GM20000 (cell line): ENCODE results near the gene EN1.

Experiments
- DNase-seq: peaks from one replicate; pipeline ENCODE4 v3.0.0; 2012; ENCODE audit warnings: low spot score
- CTCF ChIP-seq: IDR thresholded peaks from 2 replicates; pipeline ENCODE4 v1.5.1; 2012; ENCODE audit warnings: mild to moderate bottlenecking, control low read depth; ENCODE audit errors: extremely low read depth, missing control alignments

The EN1 gene

GRCh38 chr2:118845522-118846441, 1.7 kb downstream of the EN1 start:
- no peak for TF ChIP-seq CTCF
- DNase-seq: peak; percentile 42

- TF ChIP-seq CTCF: no peak
- no peak for DNase-seq
Observed at GRCh38 chr2:118845005-118845521, 2.4 kb downstream of the EN1 start.

DNA sequence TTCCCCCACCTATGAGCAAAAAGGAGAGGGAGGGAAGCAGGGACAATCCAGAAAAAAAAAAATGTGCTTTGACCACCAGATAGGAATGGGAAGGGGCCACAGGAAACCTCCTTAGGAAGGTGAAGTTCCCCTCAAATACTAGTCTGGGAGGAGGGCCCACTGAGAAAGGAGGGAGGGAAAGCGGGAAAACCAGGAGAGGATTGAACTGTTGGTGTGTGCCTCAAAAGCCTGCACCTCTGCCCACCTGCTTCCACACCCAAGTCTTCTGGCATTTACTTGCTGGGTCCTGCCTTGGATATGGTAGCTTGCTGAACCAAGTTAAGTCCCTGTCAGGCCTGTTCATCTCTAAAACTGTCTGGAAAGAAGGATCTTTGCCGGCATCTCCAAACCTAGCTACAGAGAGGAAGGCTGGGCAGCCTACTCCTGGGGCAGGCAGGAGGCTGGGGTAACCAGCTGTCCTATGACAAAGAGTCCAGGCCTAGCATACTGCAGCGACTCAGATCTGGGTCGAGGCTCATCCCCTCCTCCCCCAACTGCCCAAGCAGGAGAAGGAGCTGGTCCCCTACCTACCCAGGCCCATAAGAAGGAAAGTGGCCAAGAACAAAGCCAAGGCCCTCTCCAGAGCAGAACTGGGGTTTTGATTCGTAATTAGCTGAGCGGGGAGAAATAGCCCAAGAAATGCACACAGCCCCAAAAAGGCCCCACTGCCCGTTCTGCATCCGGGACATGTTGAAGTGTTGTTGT, 3.0 kb downstream of the EN1 start:
- TF ChIP-seq CTCF: no peak
- peak; percentile 17 for DNase-seq

GRCh38 chr2:118843483-118844132, 3.8 kb downstream of the EN1 start:
- peak; percentile 34 for DNase-seq
- TF ChIP-seq CTCF: no peak

DNA sequence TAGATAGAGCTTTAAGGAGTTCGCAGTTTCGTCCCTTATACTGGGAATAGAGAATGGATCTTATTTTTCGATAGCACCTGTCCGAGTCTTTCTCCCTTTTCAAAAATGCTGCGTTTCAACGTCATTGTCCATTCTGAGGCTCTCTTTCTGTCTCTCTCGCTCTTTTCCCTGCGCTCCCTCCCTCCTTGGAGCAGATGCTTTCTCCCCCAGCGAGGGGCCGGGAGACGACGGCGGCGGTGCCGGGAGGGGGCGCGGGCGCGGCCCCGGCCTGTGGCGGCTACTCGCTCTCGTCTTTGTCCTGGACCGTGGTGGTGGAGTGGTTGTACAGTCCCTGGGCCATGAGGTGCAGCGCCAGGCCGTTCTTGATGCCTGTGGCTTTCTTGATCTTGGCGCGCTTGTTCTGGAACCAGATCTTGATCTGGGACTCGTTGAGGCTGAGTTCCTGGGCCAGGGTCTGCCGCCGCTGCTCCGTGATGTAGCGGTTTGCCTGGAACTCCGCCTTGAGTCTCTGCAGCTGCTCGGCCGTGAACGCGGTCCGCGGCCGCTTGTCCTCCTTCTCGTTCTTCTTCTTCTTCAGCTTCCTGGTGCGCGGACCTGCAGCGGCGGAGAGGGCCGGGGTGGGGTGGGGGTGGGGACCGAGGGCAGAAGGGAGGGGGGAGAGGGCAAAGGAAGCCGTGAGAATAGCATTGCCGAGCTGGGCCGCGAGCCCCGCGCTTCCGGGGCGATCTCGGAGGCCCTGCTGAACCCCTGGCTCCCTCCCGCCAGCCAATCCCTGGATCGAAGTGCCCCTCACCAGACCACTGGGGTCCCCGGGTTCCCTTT, 4.6 kb downstream of the EN1 start:
- DNase-seq: peak; percentile 45
- no peak for TF ChIP-seq CTCF

DNA sequence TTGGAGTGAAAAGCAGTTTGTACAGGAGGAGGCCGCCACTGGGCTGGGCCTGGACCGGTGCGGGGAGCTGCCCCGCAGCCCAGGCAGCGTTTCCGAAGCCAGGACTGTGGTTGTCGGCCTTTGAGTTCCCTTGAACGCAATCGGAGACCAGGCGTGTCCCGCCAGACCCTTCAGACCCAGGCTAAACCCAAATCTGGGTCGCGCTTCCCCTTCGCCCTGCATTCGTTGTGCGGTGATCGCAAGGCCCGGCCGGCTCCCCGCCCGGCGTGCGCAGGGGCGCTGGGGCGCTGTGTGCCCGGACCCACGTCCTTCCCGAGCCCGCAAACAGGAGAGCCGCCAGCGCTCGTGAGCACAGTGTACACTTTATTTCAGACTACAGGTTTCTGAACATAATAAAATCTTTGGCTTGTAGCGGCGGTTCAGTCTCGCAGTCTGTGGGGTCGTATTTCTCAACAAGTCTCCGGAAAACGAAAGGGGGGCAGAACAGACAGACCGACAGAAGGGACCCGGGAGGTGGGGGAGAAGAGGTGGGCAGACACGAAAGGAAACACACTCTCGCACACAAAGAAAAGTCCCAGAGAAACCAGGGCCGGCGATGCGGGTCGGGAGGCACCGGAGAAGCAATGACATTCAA, 5.5 kb downstream of the EN1 start:
- peak; percentile 34 for DNase-seq
- TF ChIP-seq CTCF: no peak
